B cell (primary cell): Measurements from ENCODE around the gene ORC5.

Source experiments
- CTCF ChIP-seq: fragments of 200-600 bp; IDR thresholded peaks from one replicate; pipeline ENCODE4 v1.8.0; 2022; ENCODE audit warnings: antibody characterized with exemption, mild to moderate bottlenecking
- EZH2 ChIP-seq: IDR thresholded peaks from 2 replicates; pipeline ENCODE4 v1.6.1; 2012; ENCODE audit warnings: borderline replicate concordance, low read depth, mild to moderate bottlenecking, moderate library complexity, low read length; ENCODE audit not compliant: insufficient read depth, poor library complexity, severe bottlenecking

DNA sequence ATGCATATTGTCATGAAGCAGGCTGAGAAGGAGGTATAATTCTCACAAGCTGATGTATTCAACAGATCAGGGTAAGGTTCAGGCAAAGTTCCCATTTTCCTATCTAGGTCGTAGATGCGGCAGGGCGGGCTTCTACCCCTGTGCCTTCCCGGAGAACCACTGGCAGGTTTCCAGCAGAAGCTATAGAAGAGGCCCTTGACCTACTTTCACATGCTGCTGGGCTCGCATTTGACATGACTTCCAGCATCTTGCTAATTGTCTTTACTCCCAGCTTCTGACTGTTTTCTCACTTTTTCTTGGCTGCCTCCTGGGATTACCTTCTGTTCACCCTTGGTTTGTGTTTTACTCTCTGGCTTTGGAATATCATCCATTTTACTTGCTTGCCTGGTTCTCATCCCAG is 32.6 kb upstream of the ORC5 start:
- TF ChIP-seq CTCF (no peak), EZH2 (no peak)
